ENCODE data around the gene SLC25A11.

SLC25A11 gene

DNA sequence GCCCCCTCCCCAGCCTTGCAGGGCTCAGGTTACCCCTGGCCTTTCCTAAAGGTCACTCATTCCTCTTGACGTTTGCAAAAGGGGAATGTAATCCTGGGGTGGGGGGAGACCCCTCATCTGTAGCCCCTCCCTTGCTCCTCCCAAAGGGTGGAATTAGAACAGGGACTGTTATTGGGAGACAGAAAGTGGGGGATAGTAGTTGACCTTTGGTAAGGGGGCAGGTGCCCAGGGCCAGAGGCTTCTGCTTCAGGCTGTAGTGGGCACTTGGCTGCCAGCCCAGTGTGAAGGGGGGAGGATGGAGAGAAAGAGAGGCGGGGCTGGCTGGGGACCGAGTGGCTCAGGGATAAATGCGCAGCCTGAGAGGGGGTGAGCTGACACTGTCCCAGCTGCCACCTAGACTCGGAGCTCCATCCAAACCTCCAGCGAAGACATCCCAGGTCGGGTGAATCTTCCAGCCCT lies 10.9 kb upstream of the SLC25A11 start, which contains the start of gene ENO3:
Gene ENO3, plus strand, starts transcription at position 374 of the 459 bp plus-strand sequence. CDS start 711 bp downstream, outside the sequence.
- H3K36me3 ChIP-seq (ENCODE audit: control insufficient read depth in 2 of 2, insufficient read depth in 2 of 2, low read length in 2 of 2): peaks cover 9 to 12% of the 10 kb centered on the region in 2 donors
- H3K4me3 ChIP-seq (ENCODE audit: low read length in 2 of 2): peak within 1 kb of the TSS; percentile 73 to 77
- H3K27me3 ChIP-seq (ENCODE audit: control insufficient read depth in 2 of 2, insufficient read depth in 2 of 2, low read length in 2 of 2): no peaks in the 10 kb centered on the region
- H3K4me1 ChIP-seq (ENCODE audit: control insufficient read depth in 2 of 2, insufficient read depth in 2 of 2, low read length in 2 of 2): peaks cover 20% of the 10 kb centered on the region in 2 donors
- no peaks in the 10 kb centered on the region for H3K9me3 ChIP-seq (ENCODE audit: control insufficient read depth in 2 of 2, low read length in 2 of 2)
- H3K9ac ChIP-seq (ENCODE audit: low read depth in 1 of 2, low read length in 2 of 2): peak within 1 kb of the TSS; percentile 86 to 92
- H3K27ac ChIP-seq (ENCODE audit: low read depth in 2 of 2, low read length in 2 of 2): peak within 1 kb of the TSS; percentile 100

- Histone ChIP-seq H3K4me3 (ENCODE audit: low read length in 2 of 2) (peak overlapping the region; percentile 73 to 77), H3K9ac (ENCODE audit: low read depth in 1 of 2, low read length in 2 of 2) (peak overlapping the region; percentile 86 to 92), H3K27me3 (ENCODE audit: control insufficient read depth in 2 of 2, insufficient read depth in 2 of 2, low read length in 2 of 2) (no peaks in the 10 kb centered on the region), H3K9me3 (ENCODE audit: control insufficient read depth in 2 of 2, low read length in 2 of 2) (no peaks in the 10 kb centered on the region), H3K27ac (ENCODE audit: low read depth in 2 of 2, low read length in 2 of 2) (peak overlapping the region; percentile 100), H3K36me3 (ENCODE audit: control insufficient read depth in 2 of 2, insufficient read depth in 2 of 2, low read length in 2 of 2) (peaks cover 14 to 15% of the 10 kb centered on the region in 2 donors), H3K4me1 (ENCODE audit: control insufficient read depth in 2 of 2, insufficient read depth in 2 of 2, low read length in 2 of 2) (peaks cover 25 to 26% of the 10 kb centered on the region in 2 donors)
Measured at GRCh38 chr17:4950075-4950745, 10.4 kb upstream of the SLC25A11 start.

GRCh38 chr17:4949321-4950074 lies 9.7 kb upstream of the SLC25A11 start:
- H3K27ac ChIP-seq (ENCODE audit: low read depth in 2 of 2, low read length in 2 of 2): peak overlapping the region; percentile 100
- no peaks in the 10 kb centered on the region for H3K9me3 ChIP-seq (ENCODE audit: control insufficient read depth in 2 of 2, low read length in 2 of 2)
- H3K4me1 ChIP-seq (ENCODE audit: control insufficient read depth in 2 of 2, insufficient read depth in 2 of 2, low read length in 2 of 2): peaks cover 33% of the 10 kb centered on the region in 2 donors
- no peaks in the 10 kb centered on the region for H3K27me3 ChIP-seq (ENCODE audit: control insufficient read depth in 2 of 2, insufficient read depth in 2 of 2, low read length in 2 of 2)
- H3K9ac ChIP-seq (ENCODE audit: low read depth in 1 of 2, low read length in 2 of 2): peak overlapping the region; percentile 73 to 88
- H3K4me3 ChIP-seq (ENCODE audit: low read length in 2 of 2): peak overlapping the region; percentile 87 to 93
- peaks cover 20 to 21% of the 10 kb centered on the region in 2 donors for H3K36me3 ChIP-seq (ENCODE audit: control insufficient read depth in 2 of 2, insufficient read depth in 2 of 2, low read length in 2 of 2)

- Histone ChIP-seq H3K9me3 (ENCODE audit: control insufficient read depth in 2 of 2, low read length in 2 of 2) (no peaks in the 10 kb centered on the region), H3K4me1 (ENCODE audit: control insufficient read depth in 2 of 2, insufficient read depth in 2 of 2, low read length in 2 of 2) (peaks cover 34 to 37% of the 10 kb centered on the region in 2 donors), H3K27me3 (ENCODE audit: control insufficient read depth in 2 of 2, insufficient read depth in 2 of 2, low read length in 2 of 2) (no peaks in the 10 kb centered on the region), H3K9ac (ENCODE audit: low read depth in 1 of 2, low read length in 2 of 2) (peak overlapping the region; percentile 73 to 88), H3K27ac (ENCODE audit: low read depth in 2 of 2, low read length in 2 of 2) (peak overlapping the region; percentile 100), H3K4me3 (ENCODE audit: low read length in 2 of 2) (peak overlapping the region; percentile 87 to 93), H3K36me3 (ENCODE audit: control insufficient read depth in 2 of 2, insufficient read depth in 2 of 2, low read length in 2 of 2) (peaks cover 24 to 26% of the 10 kb centered on the region in 2 donors)
Measured at GRCh38 chr17:4948931-4949320, 9.1 kb upstream of the SLC25A11 start.

GRCh38 chr17:4948166-4948930 lies 8.5 kb upstream of the SLC25A11 start, which contains the start of gene PFN1:
Gene PFN1 (minus strand): TSS chr17:4948530. CDS start chr17:4948394, 136 bp downstream.
- Histone ChIP-seq H3K4me3 (ENCODE audit: low read length in 2 of 2) (peak within 1 kb of the TSS; percentile 89 to 93), H3K27me3 (ENCODE audit: control insufficient read depth in 2 of 2, insufficient read depth in 2 of 2, low read length in 2 of 2) (no peaks in the 10 kb centered on the region), H3K4me1 (ENCODE audit: control insufficient read depth in 2 of 2, insufficient read depth in 2 of 2, low read length in 2 of 2) (peaks cover 37 to 39% of the 10 kb centered on the region in 2 donors), H3K9me3 (ENCODE audit: control insufficient read depth in 2 of 2, low read length in 2 of 2) (no peaks in the 10 kb centered on the region), H3K36me3 (ENCODE audit: control insufficient read depth in 2 of 2, insufficient read depth in 2 of 2, low read length in 2 of 2) (peaks cover 26 to 31% of the 10 kb centered on the region in 2 donors), H3K27ac (ENCODE audit: low read depth in 2 of 2, low read length in 2 of 2) (peak within 1 kb of the TSS; percentile 100), H3K9ac (ENCODE audit: low read depth in 1 of 2, low read length in 2 of 2) (peak within 1 kb of the TSS; percentile 88 to 96)

DNA sequence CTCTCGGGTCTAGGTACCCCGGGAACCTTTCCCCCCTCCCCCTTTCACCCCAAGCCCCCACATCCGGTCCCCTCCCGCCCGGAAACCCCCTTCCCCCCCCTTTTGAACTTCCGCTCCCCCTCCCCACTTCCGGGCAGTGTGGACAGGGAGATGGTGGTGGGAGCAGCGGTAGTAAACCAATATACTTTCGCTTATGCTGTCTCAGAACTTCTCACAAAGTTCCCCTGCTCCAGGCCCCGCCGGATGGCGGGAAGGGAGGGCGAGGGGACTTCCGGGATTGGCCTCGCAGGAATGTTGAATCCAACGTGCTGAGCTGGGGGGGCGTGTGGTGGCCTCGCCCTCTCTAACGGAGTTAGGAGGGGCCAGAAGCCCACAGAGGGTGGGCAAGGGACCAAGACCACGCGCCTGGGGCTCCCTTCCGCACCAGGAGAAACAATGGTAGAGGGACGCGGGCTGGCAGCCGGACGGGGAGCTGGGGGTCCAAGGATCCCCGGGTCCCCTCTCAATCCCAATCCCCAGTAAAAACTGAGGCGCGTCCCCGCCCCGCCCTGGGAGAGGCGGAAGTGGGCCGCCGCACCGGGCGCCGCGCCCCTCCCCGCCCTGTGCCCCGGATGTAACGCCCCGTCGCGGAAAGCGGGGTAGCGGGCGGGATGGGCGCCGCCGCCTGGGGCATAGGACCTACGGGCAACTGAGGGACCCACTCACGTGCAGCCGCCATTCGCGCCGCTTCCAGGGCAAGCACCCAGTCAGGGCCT lies 7.7 kb upstream of the SLC25A11 start:
- Histone ChIP-seq H3K27me3 (ENCODE audit: control insufficient read depth in 2 of 2, insufficient read depth in 2 of 2, low read length in 2 of 2) (no peaks in the 10 kb centered on the region), H3K4me1 (ENCODE audit: control insufficient read depth in 2 of 2, insufficient read depth in 2 of 2, low read length in 2 of 2) (peaks cover 37 to 39% of the 10 kb centered on the region in 2 donors), H3K4me3 (ENCODE audit: low read length in 2 of 2) (peak overlapping the region; percentile 89 to 93), H3K27ac (ENCODE audit: low read depth in 2 of 2, low read length in 2 of 2) (peak overlapping the region; percentile 100), H3K36me3 (ENCODE audit: control insufficient read depth in 2 of 2, insufficient read depth in 2 of 2, low read length in 2 of 2) (peaks cover 34 to 39% of the 10 kb centered on the region in 2 donors), H3K9me3 (ENCODE audit: control insufficient read depth in 2 of 2, low read length in 2 of 2) (no peaks in the 10 kb centered on the region), H3K9ac (ENCODE audit: low read depth in 1 of 2, low read length in 2 of 2) (peak overlapping the region; percentile 88 to 96)

- Histone ChIP-seq H3K36me3 (ENCODE audit: control insufficient read depth in 2 of 2, insufficient read depth in 2 of 2, low read length in 2 of 2) (peaks cover 38 to 42% of the 10 kb centered on the region in 2 donors), H3K27ac (ENCODE audit: low read depth in 2 of 2, low read length in 2 of 2) (peak overlapping the region; percentile 100), H3K9ac (ENCODE audit: low read depth in 1 of 2, low read length in 2 of 2) (peak overlapping the region; percentile 65 to 72), H3K27me3 (ENCODE audit: control insufficient read depth in 2 of 2, insufficient read depth in 2 of 2, low read length in 2 of 2) (no peaks in the 10 kb centered on the region), H3K4me1 (ENCODE audit: control insufficient read depth in 2 of 2, insufficient read depth in 2 of 2, low read length in 2 of 2) (peaks cover 37 to 39% of the 10 kb centered on the region in 2 donors), H3K9me3 (ENCODE audit: control insufficient read depth in 2 of 2, low read length in 2 of 2) (no peaks in the 10 kb centered on the region), H3K4me3 (ENCODE audit: low read length in 2 of 2) (peak overlapping the region; percentile 89 to 93)
Measured at GRCh38 chr17:4947010-4947410, 7.2 kb upstream of the SLC25A11 start.

DNA sequence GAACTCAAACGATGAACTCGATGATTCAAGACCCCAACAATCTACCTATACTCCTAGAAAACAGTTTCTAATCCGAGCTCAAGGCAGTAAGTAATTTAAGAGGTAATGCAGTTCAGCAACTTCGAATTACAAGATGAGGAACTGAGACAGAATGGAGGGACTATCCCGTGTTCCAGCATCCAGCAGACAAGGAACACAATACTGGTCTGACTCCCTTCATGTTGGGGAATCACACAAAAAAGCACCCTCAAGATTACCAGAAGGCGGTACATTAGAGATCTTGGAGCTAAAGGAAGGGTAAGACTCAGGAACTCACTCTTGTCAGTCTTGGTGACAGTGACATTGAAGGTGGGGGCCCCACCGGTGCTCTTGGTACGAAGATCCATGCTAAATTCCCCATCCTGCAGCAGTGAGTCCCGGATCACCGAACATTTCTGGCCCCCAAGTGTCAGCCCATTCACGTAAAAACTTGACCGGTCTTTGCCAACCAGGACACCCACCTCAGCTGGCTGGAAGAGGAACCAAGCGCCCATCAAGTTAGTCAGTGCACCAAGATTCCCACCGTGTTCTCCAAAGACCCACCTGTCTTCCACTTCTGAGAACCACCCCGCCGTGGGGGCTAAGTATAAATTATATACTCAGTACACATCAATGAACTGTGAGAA lies 6.6 kb upstream of the SLC25A11 start:
- Histone ChIP-seq H3K9me3 (ENCODE audit: control insufficient read depth in 2 of 2, low read length in 2 of 2) (no peaks in the 10 kb centered on the region), H3K4me1 (ENCODE audit: control insufficient read depth in 2 of 2, insufficient read depth in 2 of 2, low read length in 2 of 2) (peaks cover 40% of the 10 kb centered on the region in 2 donors), H3K27ac (ENCODE audit: low read depth in 2 of 2, low read length in 2 of 2) (peak overlapping the region; percentile 100), H3K27me3 (ENCODE audit: control insufficient read depth in 2 of 2, insufficient read depth in 2 of 2, low read length in 2 of 2) (no peaks in the 10 kb centered on the region), H3K9ac (ENCODE audit: low read depth in 1 of 2, low read length in 2 of 2) (peak overlapping the region; percentile 65 to 72), H3K36me3 (ENCODE audit: control insufficient read depth in 2 of 2, insufficient read depth in 2 of 2, low read length in 2 of 2) (peaks cover 40 to 42% of the 10 kb centered on the region in 2 donors), H3K4me3 (ENCODE audit: low read length in 2 of 2) (peak overlapping the region; percentile 89 to 93)

- Histone ChIP-seq H3K4me1 (ENCODE audit: control insufficient read depth in 2 of 2, insufficient read depth in 2 of 2, low read length in 2 of 2) (peaks cover 45% of the 10 kb centered on the region in 2 donors), H3K27me3 (ENCODE audit: control insufficient read depth in 2 of 2, insufficient read depth in 2 of 2, low read length in 2 of 2) (no peaks in the 10 kb centered on the region), H3K9me3 (ENCODE audit: control insufficient read depth in 2 of 2, low read length in 2 of 2) (no peaks in the 10 kb centered on the region), H3K27ac (ENCODE audit: low read depth in 2 of 2, low read length in 2 of 2) (peak overlapping the region; percentile 100), H3K9ac (ENCODE audit: low read depth in 1 of 2, low read length in 2 of 2) (peak overlapping the region; percentile 65 to 72), H3K4me3 (ENCODE audit: low read length in 2 of 2) (peak overlapping the region; percentile 89 to 93), H3K36me3 (ENCODE audit: control insufficient read depth in 2 of 2, insufficient read depth in 2 of 2, low read length in 2 of 2) (peaks cover 40 to 42% of the 10 kb centered on the region in 2 donors)
Measured at GRCh38 chr17:4945944-4946280, 6.1 kb upstream of the SLC25A11 start.
